Activated CD8-positive, alpha-beta memory T cell treated with anti-CD3 and anti-CD28 coated beads for 48 hours (primary cell): ENCODE results near the gene FABP6.
"Not testable (repeated sequence)": the region's sequence is repeated elsewhere in the genome, so short reads cannot be mapped to it uniquely, and the experiment has no call there.

Experiments
- DNase-seq, 3 experiments: peaks; one replicate each; pipeline ENCODE4 v3.0.0-alpha.2; 2020; ENCODE audit warnings: low read depth in 2 of 3, low spot score in 2 of 3

FABP6 gene

GRCh38 chr5:160219356-160219755, 9.9 kb upstream of the FABP6 start:
- DNase-seq = no peak

- no peak for DNase-seq
These were observed 8.2 kb upstream of the FABP6 start for GRCh38 chr5:160221082-160221481.

- no peak for DNase-seq
These were observed 2.3 kb upstream of the FABP6 start for GRCh38 chr5:160227012-160227411.

GRCh38 chr5:160230686-160231527, 1.6 kb downstream of the FABP6 start:
- DNase-seq = no peak

GRCh38 chr5:160231783-160232342, 2.6 kb downstream of the FABP6 start:
- DNase-seq = no peak

- no peak for DNase-seq
These were observed 3.9 kb downstream of the FABP6 start for GRCh38 chr5:160233215-160233614.

GRCh38 chr5:160235731-160236130, 6.4 kb downstream of the FABP6 start:
- DNase-seq = no peak

- no peak for DNase-seq
These were observed 8.3 kb downstream of the FABP6 start for GRCh38 chr5:160237571-160238093.

GRCh38 chr5:160240350-160240749, 11.0 kb downstream of the FABP6 start:
- no peak for DNase-seq

GRCh38 chr5:160242145-160242544, 12.8 kb downstream of the FABP6 start:
- DNase-seq = no peak

- DNase-seq = no peak
These were observed 16.3 kb downstream of the FABP6 start for GRCh38 chr5:160245506-160246086.

- DNase-seq = not testable (repeated sequence)
These were observed 20.3 kb downstream of the FABP6 start for GRCh38 chr5:160249570-160249969.

GRCh38 chr5:160250226-160250625, 20.9 kb downstream of the FABP6 start:
- DNase-seq = no peak

- DNase-seq = no peak
These were observed 21.5 kb downstream of the FABP6 start for GRCh38 chr5:160250826-160251225.

GRCh38 chr5:160251406-160252155, 22.3 kb downstream of the FABP6 start:
- DNase-seq = no peak

- DNase-seq = no peak
These were observed 23.6 kb downstream of the FABP6 start for GRCh38 chr5:160252916-160253315.

- no peak for DNase-seq
These were observed 24.1 kb downstream of the FABP6 start for GRCh38 chr5:160253441-160253840.

- DNase-seq = no peak
These were observed 25.4 kb downstream of the FABP6 start for GRCh38 chr5:160254706-160255105.

- no peak for DNase-seq
These were observed 30.0 kb downstream of the FABP6 start for GRCh38 chr5:160259341-160259740.

- DNase-seq = no peak
These were observed 30.9 kb downstream of the FABP6 start for GRCh38 chr5:160260006-160260775.
